HG02623 (cell line): ENCODE measurements around the gene ARMH4.

Experiments used
- ATAC-seq: cut with Tn5 transposase; IDR thresholded peaks from one replicate; pipeline ENCODE4 v1.9.1; 2021; ENCODE audit warnings: moderate library complexity; ENCODE audit not compliant: unreplicated experiment

Gene ARMH4

DNA sequence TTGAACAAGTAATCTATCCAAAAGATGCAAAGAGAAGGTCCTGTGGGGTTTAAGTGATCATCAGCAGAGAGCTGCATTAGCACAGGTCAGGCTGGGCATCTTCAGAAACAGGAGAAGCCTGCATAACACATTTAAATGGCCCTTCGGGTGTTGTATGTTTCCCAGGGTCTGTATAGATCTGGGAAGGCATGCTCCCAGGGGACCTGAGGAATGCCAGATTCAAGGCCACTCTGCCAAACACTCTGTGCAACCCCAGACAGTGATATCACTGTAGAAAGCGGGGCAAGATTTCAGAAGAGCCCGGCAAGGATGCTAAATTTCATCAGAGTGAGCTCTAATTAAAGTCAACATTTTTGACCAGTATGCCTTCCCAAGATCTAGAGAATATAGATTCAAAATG, 92.9 kb downstream of the ARMH4 start:
- ATAC-seq, result no peak

DNA sequence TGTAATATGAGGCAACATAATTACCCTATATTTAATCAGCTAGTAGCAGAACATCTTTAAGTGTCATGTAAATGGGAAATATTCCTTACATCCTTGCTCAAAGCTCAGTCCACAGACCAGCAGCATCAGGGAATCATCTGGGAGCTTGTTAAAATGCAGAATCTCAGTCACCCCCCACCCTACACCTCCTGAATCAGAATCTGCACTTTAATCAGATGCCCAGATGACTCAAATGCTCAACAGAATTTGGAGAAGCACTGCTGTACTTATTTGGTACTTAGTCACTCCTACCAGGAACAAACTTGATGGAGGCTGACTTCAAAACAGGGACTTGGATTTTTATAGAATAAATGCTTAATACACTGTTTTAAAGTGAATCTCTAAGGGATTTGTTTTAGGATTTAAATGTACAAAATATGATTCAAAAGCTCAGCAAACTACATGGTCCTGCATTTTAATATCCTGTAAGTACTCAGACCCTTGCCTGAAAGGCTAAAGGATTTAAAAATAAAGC, 96.5 kb downstream of the ARMH4 start:
- ATAC-seq, result no peak

DNA sequence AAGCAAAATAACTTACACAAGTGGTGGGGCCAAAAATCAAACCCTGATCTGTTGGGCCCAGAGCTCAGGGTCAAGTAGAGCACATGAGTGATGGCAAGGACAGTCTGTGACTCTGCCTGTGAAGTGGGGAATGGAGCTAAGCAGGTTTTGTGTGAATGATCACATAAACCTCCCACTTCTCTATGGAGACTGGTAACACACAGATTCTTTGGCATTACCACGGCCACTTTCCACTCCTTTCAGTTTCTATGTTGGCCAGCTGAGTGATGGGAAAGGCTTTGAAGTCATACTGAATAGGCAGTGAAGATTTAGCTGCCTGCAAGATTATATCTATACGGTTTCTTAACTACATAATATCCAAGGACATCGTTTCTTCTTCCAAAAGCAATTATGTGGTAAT, 97.9 kb downstream of the ARMH4 start:
- ATAC-seq, result no peak

DNA sequence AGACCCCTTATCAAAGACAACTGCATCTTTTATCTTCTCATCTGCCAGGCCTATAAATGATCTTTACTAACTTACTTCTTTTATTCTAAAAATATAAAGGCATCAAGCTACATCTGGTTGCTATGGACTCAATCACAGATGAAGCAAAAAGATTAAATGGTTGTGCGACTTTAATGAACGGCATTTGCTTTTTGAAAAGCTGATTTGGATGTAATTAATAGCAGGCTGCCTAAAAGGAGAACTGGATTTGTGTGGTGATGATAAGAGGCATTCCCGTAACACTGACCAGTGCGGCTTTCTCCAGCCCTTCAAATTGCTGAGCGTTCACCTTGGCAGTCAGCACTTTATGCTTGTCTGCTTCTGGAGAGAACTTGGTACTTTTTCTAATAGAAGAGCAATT, 103.8 kb downstream of the ARMH4 start:
- ATAC-seq, result no peak

DNA sequence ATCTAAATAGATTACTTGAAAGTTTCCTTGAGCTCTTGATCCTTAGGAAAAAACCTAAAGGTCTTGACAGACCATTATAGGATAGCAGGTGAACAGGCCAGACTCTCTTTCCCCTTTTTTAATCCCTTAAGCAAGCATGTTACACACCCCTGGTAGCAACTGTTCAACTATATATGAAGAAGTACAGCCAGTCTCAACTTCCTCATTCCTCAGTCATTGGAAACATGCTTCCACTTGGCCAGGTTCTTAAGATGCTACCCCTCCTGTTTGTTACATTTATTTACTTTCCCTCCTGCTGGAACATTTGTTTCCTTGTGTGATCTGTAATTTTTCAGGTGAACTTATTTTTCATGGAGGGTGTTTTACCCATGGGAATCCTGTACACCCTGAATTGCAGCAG, 124.1 kb downstream of the ARMH4 start:
- no peak for ATAC-seq

DNA sequence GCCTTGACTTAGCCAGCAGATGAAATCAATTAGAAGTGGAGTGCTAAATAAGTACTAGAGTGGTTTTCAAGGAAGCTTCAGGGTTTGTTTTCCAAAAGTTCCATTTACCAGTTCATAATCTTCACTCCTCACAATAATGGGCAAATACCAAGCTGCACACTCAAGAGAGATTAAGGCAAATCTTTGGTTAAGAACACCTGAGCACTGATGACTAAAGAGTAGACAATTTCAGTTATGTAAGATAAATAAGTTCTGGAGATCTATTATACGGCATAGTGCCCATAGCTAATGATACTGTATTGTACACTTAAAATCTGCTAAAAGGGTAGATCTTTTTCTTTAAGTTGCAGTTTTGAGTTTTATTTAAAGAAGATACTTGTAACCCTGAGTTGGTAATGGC, 125.0 kb downstream of the ARMH4 start:
- no peak for ATAC-seq

DNA sequence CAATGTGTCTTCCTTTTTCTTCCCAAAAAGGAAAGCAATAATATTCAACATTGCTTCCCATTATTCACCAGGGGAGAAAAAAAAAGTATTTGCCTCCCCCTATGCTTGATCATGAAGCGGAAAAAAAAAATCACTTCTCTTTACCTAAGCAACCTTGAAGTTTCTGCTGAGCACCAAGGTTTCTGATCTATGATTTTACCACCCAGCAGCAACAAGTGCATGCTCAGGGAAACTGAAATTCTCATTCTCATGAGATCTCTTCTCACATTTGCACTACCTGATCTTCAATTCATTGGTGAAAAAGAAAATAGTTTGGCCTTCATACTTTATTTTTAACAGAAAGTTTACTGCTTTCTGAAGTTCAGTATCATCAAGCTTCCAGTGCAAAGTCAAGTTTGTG, 125.8 kb downstream of the ARMH4 start:
- ATAC-seq, result no peak

DNA sequence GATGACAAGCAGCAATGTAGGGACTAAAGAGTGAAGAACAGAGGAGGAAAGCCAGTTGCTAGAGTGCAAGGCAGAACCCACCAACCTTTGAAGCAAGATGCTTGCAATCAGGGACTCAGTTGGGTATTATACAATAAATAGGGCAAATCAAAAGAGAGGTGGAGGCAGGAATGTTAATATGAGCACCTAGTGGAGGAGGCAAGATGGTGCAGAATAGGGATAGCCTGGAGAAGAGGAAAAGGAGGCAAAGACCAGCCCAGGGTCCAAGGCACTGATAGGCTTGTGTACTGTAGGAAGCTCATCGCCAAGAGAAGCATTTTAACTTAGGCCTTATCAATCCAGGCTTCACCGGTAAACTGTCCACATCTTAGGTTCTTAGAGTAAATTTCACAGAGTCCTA, 137.2 kb downstream of the ARMH4 start:
- no peak for ATAC-seq

DNA sequence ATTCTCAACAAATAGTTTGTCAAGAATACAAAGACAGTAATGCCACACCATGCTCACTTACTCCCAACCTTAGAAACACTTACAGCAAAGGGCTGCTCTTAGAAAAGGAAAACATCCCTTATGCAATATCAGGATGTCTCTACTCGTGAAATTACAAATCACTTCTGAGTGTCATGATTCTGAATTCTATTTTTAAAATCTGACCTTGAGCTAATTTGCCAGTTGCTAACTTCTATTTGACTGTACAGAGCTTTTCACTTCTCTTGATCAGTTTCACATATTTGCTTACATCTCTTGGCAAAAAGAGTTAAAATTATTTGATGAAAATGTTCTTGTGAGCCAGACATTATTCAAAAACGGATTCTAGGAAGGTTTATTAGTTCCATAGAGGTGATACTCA, 149.4 kb downstream of the ARMH4 start:
- no peak for ATAC-seq

DNA sequence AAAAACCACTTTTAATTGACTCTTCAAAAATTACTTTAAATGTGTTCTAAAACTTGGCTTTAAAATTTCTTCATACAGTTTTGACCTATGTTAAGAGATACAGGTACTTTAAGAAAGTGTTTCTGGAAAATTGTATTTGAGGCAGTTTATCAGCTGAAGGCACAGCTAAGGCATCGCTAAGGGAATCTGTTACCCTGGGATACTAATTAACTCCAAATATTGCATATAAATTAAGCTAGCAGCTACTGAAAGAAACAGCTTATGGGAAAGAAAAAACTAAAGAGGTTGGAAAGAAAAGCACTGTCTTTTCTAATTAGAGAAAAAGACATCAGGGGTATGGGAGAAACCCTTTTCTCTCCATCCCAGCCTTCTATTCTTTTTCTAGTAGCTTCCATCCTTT, 152.0 kb downstream of the ARMH4 start:
- no peak for ATAC-seq

DNA sequence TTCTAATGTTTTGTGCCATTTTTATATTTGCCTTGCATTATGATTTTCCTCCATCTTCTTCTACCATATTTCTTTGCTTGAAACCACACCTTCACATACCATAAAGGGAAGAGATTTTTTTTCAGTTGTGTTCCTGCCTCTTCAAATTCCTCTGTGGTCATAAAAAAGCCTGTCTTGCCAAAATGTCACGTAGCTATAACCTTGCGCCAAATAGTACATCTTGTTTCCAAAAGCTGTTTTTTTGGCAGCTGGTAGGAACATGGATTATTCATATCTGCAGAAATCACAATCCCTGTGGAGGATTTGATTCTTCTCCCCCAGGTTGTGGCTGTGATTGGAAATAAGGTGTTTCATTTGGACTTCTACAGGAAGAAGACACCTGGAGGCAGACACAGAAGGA, 152.5 kb downstream of the ARMH4 start:
- no peak for ATAC-seq

DNA sequence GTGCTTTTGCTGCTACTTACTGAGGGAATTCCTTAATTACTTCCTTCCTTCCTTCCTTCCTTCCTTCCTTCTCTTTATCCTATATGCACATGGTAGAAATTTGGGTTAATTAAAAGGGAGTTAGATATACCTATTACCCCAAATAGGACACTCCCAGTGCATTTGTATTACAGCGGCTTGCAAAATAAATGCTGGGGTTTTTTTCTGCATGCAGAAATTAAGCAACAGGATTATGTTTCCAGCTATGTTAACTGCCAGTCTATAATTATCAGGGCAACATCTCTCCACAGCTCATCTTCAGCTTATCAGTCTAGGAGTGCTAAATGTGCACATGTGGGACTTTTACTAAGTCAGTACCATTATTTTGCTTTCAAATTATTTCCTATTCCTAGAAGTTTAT, 153.2 kb downstream of the ARMH4 start:
- no peak for ATAC-seq

DNA sequence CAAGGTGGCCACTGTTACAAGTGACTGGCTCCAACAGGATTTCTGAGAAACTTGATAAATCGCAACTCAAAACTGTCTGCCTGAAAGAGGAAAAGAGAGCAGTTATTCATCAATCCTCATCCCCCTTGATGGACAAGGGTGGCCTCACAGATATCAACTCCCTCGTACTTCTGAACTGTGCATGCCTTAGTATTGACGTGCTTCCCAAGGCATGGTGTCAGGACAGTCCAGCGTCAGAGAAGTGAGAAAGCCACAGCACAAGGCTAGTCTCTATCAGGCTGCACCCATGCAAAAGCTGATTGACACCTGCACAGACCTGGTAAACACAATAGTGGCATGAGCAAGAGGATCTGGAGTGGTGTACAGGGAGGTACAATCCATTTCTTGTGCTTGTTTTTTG, 160.7 kb downstream of the ARMH4 start:
- ATAC-seq, result no peak

DNA sequence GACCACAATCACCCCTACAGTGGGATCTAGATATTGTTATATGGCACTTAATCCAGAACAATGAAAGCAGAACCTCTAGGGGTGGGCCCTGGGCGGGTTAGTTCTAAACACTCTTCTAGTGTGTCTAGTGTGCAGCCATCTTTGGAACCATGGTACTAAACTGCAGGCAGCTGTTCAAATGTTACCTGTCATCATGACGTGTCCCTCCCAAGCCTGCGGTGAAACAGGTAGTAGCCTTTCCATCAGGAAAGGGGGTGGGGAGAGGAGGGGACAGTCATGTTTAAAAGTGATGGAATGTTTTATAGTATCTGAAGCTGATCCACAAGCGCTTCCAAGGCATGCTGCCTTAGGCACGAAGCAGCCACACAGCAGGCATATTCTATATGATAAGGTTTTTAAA, 163.6 kb downstream of the ARMH4 start:
- ATAC-seq, result no peak

DNA sequence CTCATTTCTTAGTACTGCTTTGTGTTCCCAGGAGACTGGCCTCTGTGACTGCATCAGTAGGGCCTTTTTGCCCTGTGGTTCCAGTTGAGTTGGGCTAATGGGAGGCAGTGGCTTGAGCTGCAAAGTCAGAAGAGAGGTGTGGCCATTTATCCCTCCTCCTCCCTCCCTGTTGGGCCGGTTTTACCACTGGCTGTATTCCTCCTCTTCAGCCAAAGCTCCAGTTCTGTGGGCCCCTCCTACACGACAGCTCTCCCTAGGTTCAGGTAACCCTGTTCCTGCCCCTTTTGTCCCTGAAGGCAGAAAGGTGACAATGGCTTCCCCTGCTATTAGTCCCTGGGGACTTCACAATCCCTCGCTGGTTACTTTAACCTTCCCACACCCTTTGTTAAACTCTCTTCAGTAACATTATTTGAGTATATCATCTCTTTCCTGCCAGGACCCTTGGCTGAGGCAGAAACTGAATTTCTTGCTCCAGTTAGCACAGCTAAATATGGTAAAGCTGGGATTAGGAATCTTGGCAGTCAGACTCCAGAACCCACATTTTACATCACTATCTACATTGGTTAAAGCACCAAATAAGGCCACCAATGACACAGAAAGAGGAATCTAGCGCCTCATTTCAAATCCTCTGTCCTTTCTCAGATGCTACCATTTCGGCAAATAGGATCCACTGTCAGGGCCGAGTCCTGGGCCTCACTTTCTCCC, 164.3 kb downstream of the ARMH4 start:
- no peak for ATAC-seq

DNA sequence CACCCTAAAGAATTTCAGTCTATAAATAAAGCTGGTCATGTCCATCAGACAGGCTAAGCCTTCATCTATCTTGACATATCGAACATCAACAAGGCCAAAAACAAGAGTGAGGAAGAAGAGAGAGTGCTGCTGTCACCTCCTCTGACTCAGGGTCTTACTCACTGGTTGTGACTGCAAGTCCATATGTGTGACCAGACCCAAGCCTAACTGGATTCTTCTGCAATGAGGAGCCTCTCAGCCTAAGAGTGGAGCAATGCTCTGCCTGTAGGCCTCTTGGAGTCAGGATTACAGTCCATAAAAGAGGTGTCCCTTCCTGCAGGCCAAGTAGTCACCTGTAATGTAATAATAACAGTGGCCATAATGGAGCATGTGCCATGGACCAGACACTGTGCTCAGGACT, 165.0 kb downstream of the ARMH4 start:
- no peak for ATAC-seq

DNA sequence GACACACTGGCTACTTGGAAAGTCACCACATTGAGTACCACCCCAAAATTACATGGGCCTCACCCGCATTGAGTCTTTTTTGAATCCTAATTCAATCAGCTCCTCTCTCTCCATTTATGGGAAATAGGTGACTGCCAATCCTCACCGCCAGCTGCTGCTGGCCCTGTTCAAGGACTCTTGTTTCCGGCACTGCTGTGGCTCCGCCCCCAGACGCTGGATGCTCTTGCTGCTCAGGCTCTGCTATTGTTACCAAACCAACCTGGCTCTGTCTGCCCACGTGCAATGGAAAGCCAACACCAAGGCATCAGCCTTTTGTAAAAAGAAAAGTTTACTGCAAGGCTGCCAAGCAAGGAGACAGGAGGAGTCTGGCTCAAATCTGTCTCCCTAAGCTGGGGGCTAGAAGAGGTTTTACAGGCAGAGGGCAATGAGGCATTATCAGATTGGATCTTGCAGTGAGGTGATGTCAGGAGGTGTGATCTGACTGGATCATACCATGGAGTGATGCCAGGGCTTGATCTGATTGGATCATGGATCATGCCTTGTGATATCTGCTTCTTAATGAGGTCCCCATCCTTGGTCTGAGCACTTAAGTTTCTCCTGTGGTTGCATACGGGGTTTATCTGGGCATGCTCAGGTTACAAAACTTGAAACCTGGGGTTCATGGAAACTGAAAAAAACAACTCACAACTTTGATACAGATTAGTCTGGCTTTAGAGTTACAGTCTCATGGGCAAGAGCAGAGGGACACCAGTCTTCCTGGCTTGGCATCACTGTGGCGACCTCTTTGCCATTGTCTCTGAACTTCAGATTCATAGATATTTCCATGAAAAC, 169.0 kb downstream of the ARMH4 start:
- ATAC-seq, result no peak

DNA sequence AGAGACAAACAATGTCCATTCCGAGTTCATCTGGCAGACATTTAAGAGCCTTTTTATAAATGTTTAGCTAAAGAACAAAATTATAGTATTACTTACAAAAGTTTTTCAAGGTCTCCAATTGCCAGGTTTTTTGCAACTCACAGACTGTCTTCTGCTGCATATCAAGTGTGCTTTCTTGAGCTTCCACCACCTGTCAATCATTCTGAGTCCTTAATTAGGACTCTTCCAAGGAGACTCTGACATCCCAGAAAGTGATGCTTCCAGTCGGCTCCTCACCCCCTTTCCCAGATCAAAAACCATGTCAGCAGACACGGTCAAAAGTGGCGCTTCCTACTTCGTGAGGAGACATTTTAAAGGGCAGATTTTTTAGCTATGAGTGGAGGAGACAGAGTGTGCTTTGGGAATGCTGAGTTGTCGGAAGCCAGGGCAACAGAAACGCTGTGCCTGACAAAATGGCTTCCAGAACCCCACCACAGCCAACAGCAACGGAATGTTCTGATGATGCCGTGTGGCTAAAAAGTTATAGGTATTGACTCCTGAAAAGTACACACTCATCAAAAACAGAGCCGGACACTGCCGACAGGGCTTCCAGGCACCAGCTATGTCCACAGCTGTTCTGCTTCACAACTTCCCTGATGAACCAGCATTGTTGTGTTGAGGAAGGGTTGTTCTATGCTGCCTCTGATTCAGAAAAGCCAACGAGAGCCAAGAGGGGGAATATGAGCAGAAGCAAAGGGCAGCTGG, 170.0 kb downstream of the ARMH4 start:
- no peak for ATAC-seq

DNA sequence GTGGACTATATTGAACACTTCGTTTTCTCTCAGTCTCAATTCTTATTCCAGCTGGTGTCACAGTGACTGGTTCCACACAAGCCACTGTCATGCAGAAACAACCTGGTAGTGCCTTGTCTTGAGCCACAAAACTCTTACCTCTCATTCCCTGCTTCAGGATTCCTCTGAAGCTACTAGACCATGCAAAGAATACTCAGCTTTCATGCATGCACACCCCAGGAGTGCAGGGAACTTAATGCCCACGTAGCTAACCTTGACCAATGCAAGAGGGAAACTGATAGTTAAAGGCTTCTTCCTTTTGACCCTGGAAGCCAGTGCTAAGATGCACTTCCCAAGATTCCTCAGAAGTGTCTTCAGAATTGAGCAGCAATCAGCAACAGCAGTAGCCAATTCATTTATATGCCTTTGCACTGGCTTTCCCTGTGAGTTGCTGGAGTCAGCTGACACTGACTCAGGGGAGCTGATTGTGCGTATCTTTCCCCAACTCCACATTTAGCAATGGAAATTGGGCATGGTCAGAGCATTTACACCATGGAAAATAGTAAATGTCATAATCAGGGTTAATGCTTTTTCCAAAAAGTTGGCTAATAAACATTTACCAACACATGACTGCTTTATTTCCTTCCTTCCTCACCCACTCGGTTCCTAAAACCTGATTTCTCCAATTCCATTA, 172.5 kb downstream of the ARMH4 start:
- no peak for ATAC-seq

DNA sequence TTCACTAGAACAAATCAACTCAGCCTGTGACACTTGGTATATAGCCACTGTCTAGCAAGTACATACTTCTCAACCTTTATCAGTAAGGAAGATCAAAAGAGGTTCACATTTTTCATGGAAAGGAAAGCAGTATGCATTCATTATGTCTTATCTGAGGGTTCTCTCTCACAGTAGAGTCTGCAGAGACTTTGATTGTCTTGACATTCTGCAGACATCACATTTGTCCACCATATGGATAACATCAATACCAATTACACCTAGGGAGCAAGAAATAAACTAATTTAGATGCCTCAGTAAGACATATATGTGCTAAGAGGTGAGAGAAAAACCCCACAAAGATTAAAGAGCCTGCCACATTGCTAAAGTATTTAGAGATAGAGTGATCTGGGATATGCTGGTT, 175.3 kb downstream of the ARMH4 start:
- no peak for ATAC-seq

DNA sequence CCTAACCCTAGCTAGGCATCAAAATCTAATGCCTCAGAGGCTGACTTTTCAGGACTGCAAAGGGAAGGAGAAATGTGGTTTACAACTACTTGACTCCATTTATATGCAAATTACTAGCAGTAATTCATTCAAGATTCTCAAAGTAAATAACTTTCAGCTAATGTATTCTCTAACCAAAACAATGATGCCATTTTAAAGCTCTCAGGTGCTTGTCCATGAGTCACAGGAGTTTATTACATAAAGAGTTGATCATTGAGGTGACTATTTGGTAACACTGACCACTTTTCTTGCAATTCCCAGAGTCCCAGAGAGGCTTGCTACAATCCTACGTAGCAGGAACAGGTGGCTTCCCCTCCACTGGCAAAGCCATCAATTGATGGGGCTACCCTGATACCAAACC, 177.1 kb downstream of the ARMH4 start:
- ATAC-seq, result no peak
